Stomach (tissue), 9 donors: Measurements from ENCODE around the gene WNK2. TPM values are rescaled to one million over a fixed set of nuclear protein-coding genes. Genes with fewer than 3 reads are reported as not detected.

Experiments used
- DNase-seq, 2 donors: peaks; one replicate each; pipeline versions ENCODE4 v3.0.0 to v3.0.0-alpha.2; 2013 to 2019
- H3K27ac ChIP-seq, 5 donors: fragments of 200-600 bp in 4 of 5; sonication (generic) in 4 of 5; one replicate each; pipeline ENCODE4 v1.5.1; 2013 to 2019; ENCODE audit warnings: mild to moderate bottlenecking in 1 of 5, moderate library complexity in 1 of 5
- H3K27me3 ChIP-seq, 3 donors: fragments of 200-600 bp; sonication (generic); one replicate each; pipeline ENCODE4 v1.5.1; 2017 to 2019; ENCODE audit warnings: mixed run types in 1 of 3
- H3K36me3 ChIP-seq, 4 donors: fragments of 200-600 bp; sonication (generic); 1 replicate in 3 of 4; 2 replicates in 1 of 4; pipeline ENCODE4 v1.5.1; 2016 to 2019
- H3K4me1 ChIP-seq, 4 donors: fragments of 200-600 bp; sonication (generic); one replicate each; pipeline ENCODE4 v1.5.1; 2016 to 2019
- H3K4me3 ChIP-seq, 4 donors: fragments of 200-600 bp; sonication (generic) in 3 of 4; one replicate each; pipeline ENCODE4 v1.5.1; 2016 to 2019; ENCODE audit warnings: mild to moderate bottlenecking in 1 of 4
- H3K9me3 ChIP-seq, 4 donors: fragments of 200-600 bp; sonication (generic); one replicate each; pipeline ENCODE4 v1.5.1; 2016 to 2019
- CTCF ChIP-seq, 7 experiments: fragments of 450-650 bp in 4 of 7; fragments of 200-600 bp in 3 of 7; sonication (generic) in 3 of 7; IDR thresholded peaks; one replicate each; pipeline ENCODE4 v1.5.1; 2016 to 2019; ENCODE audit warnings: antibody characterized with exemption in 7 of 7, control low read depth in 2 of 7, mild to moderate bottlenecking in 1 of 7
- EP300 ChIP-seq: sonication (generic); formaldehyde crosslinking; IDR thresholded peaks from one replicate; pipeline ENCODE4 v1.6.1; 2017; ENCODE audit warnings: antibody characterized with exemption
- POLR2A ChIP-seq, 4 donors: fragments of 450-650 bp; IDR thresholded peaks; one replicate each; pipeline ENCODE4 v1.6.1; 2016; ENCODE audit warnings: antibody characterized with exemption in 4 of 4, control low read depth in 2 of 4, mild to moderate bottlenecking in 1 of 4, moderate library complexity in 1 of 4
- POLR2AphosphoS5 ChIP-seq, 3 donors: sonication (generic); formaldehyde crosslinking; IDR thresholded peaks; one replicate each; pipeline ENCODE4 v1.6.1; 2016; ENCODE audit warnings: antibody characterized with exemption in 3 of 3
- WGBS, 5 donors: extraction: QIAGEN DNeasy Blood & Tissue Kit in 3 of 5; methylation state at CpG; one replicate each; pipeline versions ENCODE4 v1.1.5 to v1.1.7; 2013 to 2018; 5-methylcytosine and 5-hydroxymethylcytosine counted together
- intact Hi-C: fragments of 100-400 bp; cut with DNase I; formaldehyde crosslinking; loops from one replicate; pipeline ENCODE4 v1.15.1; 2023; ENCODE audit warnings: low total_unique reads
- polyA plus RNA-seq, 3 donors: library from polyadenylated mRNA; stranded (reverse); fragments of 200-250 nt; gene quantifications; one replicate each; pipeline ENCODE4 v1.2.3, GENCODE V29; 2013
- total RNA-seq, 5 donors: library from RNA; depleted of rRNA; stranded (reverse); fragments of >200 nt; gene quantifications; one replicate each; pipeline versions ENCODE4 v1.1.0 to v1.2.3, GENCODE V29; 2014 to 2016
- donor health status: healthy with polysubstance abuse.
- donor health status: Bipolar disorder and iron deficiency.
- donor health status: healthy.

WNK2 gene
- total and polyA plus RNA-seq, 8 donors: 1.2 to 700 (median 15.9) TPM

GRCh38 chr9:93308676-93309075, 124.7 kb downstream of the WNK2 start:
- no peaks in the 10 kb centered on the region for H3K9me3 ChIP-seq
- no peaks in the 10 kb centered on the region for H3K27me3 ChIP-seq
- H3K4me3 ChIP-seq: no peak overlapping the region
- H3K36me3 ChIP-seq: peaks cover 0 to 12% (median 4%) of the 10 kb centered on the region in 4 donors
- intact Hi-C loops: loop anchor here (10.0 kb wide), 1 partner anchor 284 kb away; no protein-coding TSS in a partner anchor
- peaks cover 4 to 20% (median 12%) of the 10 kb centered on the region in 4 donors for H3K4me1 ChIP-seq
- no peak for TF ChIP-seq POLR2A (IDR thresholded peaks at IDR 0.05)
- no peak for TF ChIP-seq EP300
- no peak for TF ChIP-seq POLR2AphosphoS5 (IDR thresholded peaks at IDR 0.05)
- TF ChIP-seq CTCF (IDR thresholded peaks at IDR 0.05): no peak
- DNase-seq: peak in 1 of 2 donors; percentile 22
- 92 to 96% (median 94%) methylated on average over 6 to 7 of the region's 7 CpGs for WGBS, 5 donors
- no peak overlapping the region for H3K27ac ChIP-seq

GRCh38 chr9:93309889-93310425, 126.0 kb downstream of the WNK2 start:
- TF ChIP-seq EP300 (no peak), POLR2A (IDR thresholded peaks at IDR 0.05) (no peak), POLR2AphosphoS5 (IDR thresholded peaks at IDR 0.05) (no peak), CTCF (IDR thresholded peaks at IDR 0.05) (no peak)
- H3K27me3 ChIP-seq: no peaks in the 10 kb centered on the region
- H3K4me1 ChIP-seq: peaks cover 4 to 15% (median 12%) of the 10 kb centered on the region in 4 donors
- intact Hi-C loops: loop anchor here (10.0 kb wide), 1 partner anchor 285 kb away; no protein-coding TSS in a partner anchor
- 75 to 84% (median 78%) methylated on average over 7 of the region's 7 CpGs for WGBS, 5 donors
- no peaks in the 10 kb centered on the region for H3K9me3 ChIP-seq
- H3K27ac ChIP-seq: no peak overlapping the region
- H3K4me3 ChIP-seq: no peak overlapping the region
- H3K36me3 ChIP-seq: peaks cover 0 to 12% (median 4%) of the 10 kb centered on the region in 4 donors
- DNase-seq: peak in 1 of 2 donors; percentile 13

- Histone ChIP-seq H3K36me3 (peaks cover 0 to 23% (median 7%) of the 10 kb centered on the region in 4 donors), H3K4me1 (peaks cover 4 to 15% (median 12%) of the 10 kb centered on the region in 4 donors), H3K27ac (no peak overlapping the region), H3K4me3 (no peak overlapping the region), H3K9me3 (no peaks in the 10 kb centered on the region), H3K27me3 (peaks cover 0 to 11% (median 0%) of the 10 kb centered on the region in 3 donors)
- TF ChIP-seq POLR2AphosphoS5 (IDR thresholded peaks at IDR 0.05) (no peak), CTCF (IDR thresholded peaks at IDR 0.05) (no peak), EP300 (no peak), POLR2A (IDR thresholded peaks at IDR 0.05) (no peak)
- 89 to 95% (median 93%) methylated on average over 9 of the region's 9 CpGs for WGBS, 5 donors
- no peak for DNase-seq
- intact Hi-C loops: no loop called here
These were observed 131.2 kb downstream of the WNK2 start for GRCh38 chr9:93315118-93315517.

- peaks cover 0 to 11% (median 0%) of the 10 kb centered on the region in 3 donors for H3K27me3 ChIP-seq
- intact Hi-C loops: no loop called here
- H3K4me1 ChIP-seq: peaks cover 4 to 15% (median 12%) of the 10 kb centered on the region in 4 donors
- TF ChIP-seq CTCF (IDR thresholded peaks at IDR 0.05) (no peak), EP300 (no peak), POLR2AphosphoS5 (IDR thresholded peaks at IDR 0.05) (no peak), POLR2A (IDR thresholded peaks at IDR 0.05) (no peak)
- no peak for DNase-seq
- 21 to 43% (median 31%) methylated on average over 5 of the region's 5 CpGs for WGBS, 5 donors
- peaks cover 0 to 28% (median 7%) of the 10 kb centered on the region in 4 donors for H3K36me3 ChIP-seq
- H3K27ac ChIP-seq: no peak overlapping the region
- no peak overlapping the region for H3K4me3 ChIP-seq
- no peaks in the 10 kb centered on the region for H3K9me3 ChIP-seq
These were observed 132.0 kb downstream of the WNK2 start for GRCh38 chr9:93315960-93316359.
